HG02840 (cell line): ENCODE results near the gene BNIP2.
"Not testable (repeated sequence)": the region's sequence is repeated elsewhere in the genome, so short reads cannot be mapped to it uniquely, and the experiment has no call there.

ENCODE experiments used
- ATAC-seq: cut with Tn5 transposase; IDR thresholded peaks from one replicate; pipeline ENCODE4 v1.9.1; 2021; ENCODE audit warnings: mild to moderate bottlenecking, moderate library complexity, moderate number of reproducible peaks; ENCODE audit not compliant: unreplicated experiment, low FRiP score

BNIP2 gene

DNA sequence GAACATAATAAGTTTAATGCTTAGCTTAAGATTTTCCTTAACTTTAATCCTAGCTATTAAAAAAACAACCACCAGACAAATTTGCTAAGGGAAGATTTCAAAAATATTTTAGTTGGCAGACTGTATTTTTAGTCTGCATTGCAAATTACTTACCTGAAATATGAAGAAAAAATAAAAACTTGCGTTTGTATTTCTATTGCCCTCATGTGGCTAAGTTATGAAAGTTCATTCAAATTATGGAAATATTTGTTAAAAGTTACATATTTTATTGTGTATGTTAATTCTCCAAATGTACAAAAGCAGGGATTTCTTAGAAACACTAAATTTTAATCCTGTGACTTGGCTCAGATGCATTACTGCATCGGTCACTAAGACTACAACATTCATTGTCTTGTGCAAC lies 46.8 kb downstream of the BNIP2 start:
- ATAC-seq, result no peak

DNA sequence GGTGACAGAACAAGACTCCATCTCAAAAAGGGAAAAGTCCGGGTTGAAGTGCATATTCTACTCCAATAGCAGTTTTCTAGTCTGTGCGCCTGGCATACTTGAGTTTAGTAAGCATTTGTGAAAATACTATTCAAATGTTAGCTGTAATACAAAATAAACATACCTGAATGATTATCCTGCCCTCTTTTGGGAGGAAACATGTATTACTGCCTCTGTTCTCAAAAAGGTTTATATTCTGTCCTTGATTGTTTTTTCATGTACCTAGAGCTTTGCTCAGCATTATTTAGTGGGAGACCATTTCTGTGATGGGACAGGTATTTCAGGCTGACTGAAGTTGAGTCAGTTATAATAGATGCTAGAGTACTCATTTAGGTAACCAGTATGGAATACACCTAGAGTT lies 51.6 kb downstream of the BNIP2 start:
- ATAC-seq, result not testable (repeated sequence)

DNA sequence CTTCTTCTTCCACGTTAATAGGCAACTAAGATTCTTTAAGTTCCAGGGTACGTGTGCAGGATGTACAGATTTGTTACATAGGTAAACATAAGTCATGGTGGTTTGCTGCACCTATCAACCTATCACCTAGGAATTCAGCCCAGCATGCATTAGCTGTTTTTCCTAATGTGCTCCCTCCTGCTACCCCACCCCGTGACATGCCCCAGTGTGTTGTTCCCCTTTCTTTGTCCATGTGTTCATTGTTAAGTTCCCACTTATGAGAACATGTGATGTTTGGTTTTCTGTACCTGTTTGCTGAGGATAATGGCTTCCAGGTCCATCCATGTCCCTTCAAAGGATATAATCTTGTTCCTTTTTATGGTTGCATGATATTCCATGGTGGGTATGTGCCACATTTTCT lies 52.9 kb downstream of the BNIP2 start:
- ATAC-seq, result no peak

DNA sequence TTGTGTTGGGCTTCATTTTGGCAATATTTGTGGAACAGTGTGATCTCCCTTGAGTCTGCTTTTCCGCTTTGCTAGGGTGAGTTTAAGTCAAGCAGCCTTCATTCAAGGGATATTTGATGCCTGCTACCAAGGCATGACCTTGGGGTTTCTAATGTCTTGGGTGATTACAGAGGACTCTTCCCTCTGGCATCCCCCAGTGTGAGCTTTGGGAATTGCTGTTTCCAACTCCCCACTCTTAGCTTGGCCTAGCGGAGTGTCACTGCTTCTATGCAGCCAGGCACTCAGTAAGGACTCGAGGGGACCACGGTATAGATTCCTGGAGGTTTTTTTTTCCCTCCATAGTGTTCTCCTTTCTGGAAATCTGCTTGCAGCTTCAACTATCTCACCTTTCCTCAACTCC lies 56.4 kb downstream of the BNIP2 start:
- no peak for ATAC-seq

GRCh38 chr15:59622289-59622688 lies 66.8 kb downstream of the BNIP2 start:
- ATAC-seq, result no peak

DNA sequence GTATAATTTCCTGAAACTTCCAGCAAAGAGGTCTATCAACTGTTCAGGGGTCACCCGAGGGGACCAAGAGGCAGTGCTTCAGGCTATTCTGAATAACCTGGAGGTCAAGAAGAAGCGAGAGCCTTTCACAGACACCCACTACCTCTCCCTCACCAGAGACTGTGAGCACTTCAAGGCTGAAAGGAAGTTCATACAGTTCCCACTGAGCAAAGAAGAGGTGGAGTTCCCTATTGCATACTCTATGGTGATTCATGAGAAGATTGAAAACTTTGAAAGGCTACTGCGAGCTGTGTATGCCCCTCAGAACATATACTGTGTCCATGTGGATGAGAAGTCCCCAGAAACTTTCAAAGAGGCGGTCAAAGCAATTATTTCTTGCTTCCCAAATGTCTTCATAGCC lies 70.7 kb downstream of the BNIP2 start:
- ATAC-seq, result no peak

DNA sequence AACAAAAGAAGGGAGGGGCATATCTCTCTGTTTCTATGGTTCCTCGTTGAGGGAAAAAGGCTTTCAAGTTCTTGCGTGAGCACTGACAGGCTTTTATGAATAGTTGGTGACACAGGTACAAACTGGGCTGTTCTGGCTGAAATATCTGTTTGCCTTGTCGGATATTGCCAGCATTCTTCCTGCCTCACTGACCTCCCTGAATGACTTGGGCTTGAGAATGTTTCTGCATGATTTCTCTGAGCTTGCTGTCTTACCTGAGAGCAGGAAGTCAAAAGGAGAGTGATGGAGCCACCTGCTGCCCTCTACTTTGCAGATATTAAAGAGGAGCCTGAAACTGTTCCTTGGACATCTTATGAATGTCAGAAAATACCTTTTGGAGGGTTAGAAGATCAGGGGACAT lies 72.7 kb downstream of the BNIP2 start:
- ATAC-seq, result no peak

DNA sequence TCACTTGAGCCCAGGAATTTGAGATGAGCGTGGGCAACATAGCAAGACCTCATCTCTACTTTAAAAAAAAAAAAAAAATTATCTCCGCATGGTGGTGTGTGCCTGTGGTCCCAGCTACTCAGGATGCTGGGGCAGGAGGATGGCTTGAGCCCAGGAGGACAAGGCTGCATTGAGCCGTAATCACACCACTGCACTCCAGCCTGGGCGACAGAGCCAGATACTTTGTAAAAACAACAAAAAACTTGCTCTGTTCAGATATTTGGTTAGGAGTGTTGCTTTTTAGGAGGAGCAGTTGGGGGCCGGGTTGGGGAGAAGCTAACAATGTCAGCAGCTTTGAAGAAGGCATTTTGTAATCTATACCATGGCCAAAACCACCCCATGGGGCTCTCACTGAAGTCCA lies 73.5 kb downstream of the BNIP2 start:
- no peak for ATAC-seq

DNA sequence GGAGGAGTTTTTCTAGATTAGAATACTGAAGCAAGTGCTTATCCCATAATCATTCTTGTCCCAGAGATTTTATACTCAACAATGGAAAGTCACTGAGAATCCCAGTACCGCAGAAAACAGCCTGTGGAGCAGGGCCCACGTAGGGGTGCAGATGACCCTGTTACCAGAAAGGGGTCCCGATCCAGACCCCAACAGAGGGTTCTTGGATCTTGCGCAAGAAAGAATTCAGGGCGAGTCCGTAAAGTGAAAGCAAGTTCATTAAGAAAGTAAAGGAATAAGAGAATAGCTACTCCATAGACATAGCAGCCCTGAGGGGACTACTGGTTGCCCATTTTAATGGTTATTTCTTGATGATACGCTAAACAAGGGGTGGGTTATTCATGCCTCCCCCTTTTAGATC lies 75.0 kb downstream of the BNIP2 start:
- ATAC-seq, result no peak

GRCh38 chr15:59611276-59612260 lies 77.6 kb downstream of the BNIP2 start, which contains the start of gene GCNT3:
Gene GCNT3 (plus strand): TSS chr15:59611783. CDS start chr15:59618239, 6,456 bp downstream.
- no peak for ATAC-seq

DNA sequence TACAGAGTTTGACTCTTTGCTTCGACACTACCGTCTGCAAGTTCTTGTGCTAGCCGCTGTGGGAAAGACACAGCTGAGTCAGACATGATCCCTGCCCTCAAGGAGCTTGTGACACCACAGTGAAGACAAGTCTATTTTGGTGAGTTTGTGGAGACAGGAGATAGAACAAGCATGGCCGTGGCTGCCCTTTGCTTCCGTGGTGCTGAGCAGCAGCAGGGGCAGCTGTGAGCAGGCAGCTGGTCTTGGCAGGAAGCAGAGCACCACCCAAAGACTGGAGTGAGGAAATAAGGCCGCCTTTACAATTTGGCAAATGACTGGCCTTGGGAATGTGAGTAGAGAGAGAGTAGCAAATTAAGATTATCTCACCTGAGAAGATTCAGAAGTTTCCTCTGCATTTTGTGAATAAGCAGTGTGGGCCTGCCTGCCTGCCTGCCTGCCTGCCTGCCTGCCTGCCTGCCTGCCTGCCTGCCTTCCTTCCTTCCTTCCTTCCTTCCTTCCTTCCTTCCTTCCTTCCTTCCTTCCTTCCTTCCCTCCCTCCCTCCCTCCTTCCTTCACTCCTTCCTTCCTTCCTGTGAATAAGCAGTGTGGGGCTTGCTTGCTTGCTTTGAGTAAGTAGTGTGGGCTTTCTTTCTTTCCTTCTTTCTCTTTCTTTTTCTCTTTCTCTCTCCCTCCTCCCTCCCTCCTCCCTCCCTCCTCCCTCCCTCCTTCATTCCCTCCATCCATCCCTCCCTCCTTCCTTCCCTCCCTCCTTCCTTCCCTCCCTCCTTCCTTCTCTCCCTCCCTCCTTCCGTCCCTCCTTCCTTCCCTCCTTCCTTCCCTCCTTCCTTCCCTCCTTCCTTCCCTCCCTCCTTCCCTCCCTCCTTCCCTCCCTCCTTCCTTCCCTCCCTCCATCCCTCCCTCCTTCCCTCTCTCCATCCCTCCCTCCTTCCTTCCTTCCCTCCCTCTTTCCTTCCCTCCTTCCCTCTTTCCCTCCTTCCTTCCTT lies 79.1 kb downstream of the BNIP2 start:
- no peak for ATAC-seq
